K562 (cell line): ENCODE measurements around the gene TMX1. TPM values are rescaled to one million over a fixed set of nuclear protein-coding genes. Genes with fewer than 3 reads are reported as not detected.

ENCODE experiments used
- ATAC-seq: fragments of 200-7000 bp; cut with Tn5 transposase; 3 replicates; pipeline ENCODE4 v1.9.1; 2020; ENCODE audit warnings: moderate library complexity
- BruUV-seq: library from RNA; stranded (reverse); fragments of 400-500 nt; replicated peaks from 2 replicates; lab custom pipeline; 2021; lab: Mats Ljungman, UMichigan
- CTCF ChIA-PET: fragments of 300-600 bp; formaldehyde crosslinking; extraction: SDS; loops from one replicate; lab custom pipeline; 2021; ENCODE audit warnings: low intra/inter-chr PET ratio; lab: Yijun Ruan, JAX
- POLR2A ChIA-PET: fragments of 300-600, 350-650 bp; sonication (Branson Sonifier 250); formaldehyde crosslinking; extraction: SDS; loops from one replicate; lab custom pipeline; 2021; ENCODE audit warnings: antibody characterized with exemption, inconsistent platforms; lab: Yijun Ruan, JAX
- DNase-seq, 4 experiments: peaks; one replicate each; pipeline versions ENCODE4 v3.0.0 to v3.0.0-alpha.2; 2011 to 2018; ENCODE audit warnings: low spot score in 3 of 4, mixed read lengths in 3 of 4; ENCODE audit errors: extremely low read depth in 1 of 4
- FAIRE-seq: peaks from 2 replicates; lab custom pipeline; 2011; peaks lifted over from hg19 to GRCh38; lab: Jason Lieb, UNC
- H2AFZ ChIP-seq: 2 replicates; pipeline ENCODE4 v1.6.0; 2011; ENCODE audit warnings: low read depth, low read length, control low read depth, inconsistent platforms
- H3K27ac ChIP-seq: fragments of 200-600 bp; 3 replicates; pipeline ENCODE4 v1.8.0; 2011; ENCODE audit warnings: low read depth, mild to moderate bottlenecking, control low read depth, inconsistent platforms, low read length, moderate library complexity, mixed read lengths; ENCODE audit errors: extremely low read depth
- H3K27me3 ChIP-seq, 2 experiments: fragments of 300-600 bp in 1 of 2; 2 replicates in 1 of 2; 3 replicates in 1 of 2; pipeline versions ENCODE4 v1.6.0 to v1.8.0; 2011; ENCODE audit warnings: inconsistent platforms in 2 of 2, low read length in 2 of 2, mild to moderate bottlenecking in 1 of 2, mixed read lengths in 1 of 2, moderate library complexity in 1 of 2; ENCODE audit not compliant: control insufficient read depth in 2 of 2, insufficient read depth in 2 of 2
- H3K36me3 ChIP-seq: fragments of 300-600 bp; 3 replicates; pipeline ENCODE4 v1.8.0; 2011; ENCODE audit warnings: mild to moderate bottlenecking, low read length, inconsistent platforms; ENCODE audit not compliant: control insufficient read depth, insufficient read depth
- H3K4me1 ChIP-seq, 2 experiments: fragments of 200-600 bp in 1 of 2; replicated peaks in 1 of 2; 2 replicates in 1 of 2; 3 replicates in 1 of 2; pipeline versions ENCODE4 v1.5.1 to v1.8.0; 2011; ENCODE audit warnings: inconsistent platforms in 2 of 2, low read length in 2 of 2, mild to moderate bottlenecking in 1 of 2, mixed read lengths in 1 of 2, moderate library complexity in 1 of 2; ENCODE audit not compliant: control insufficient read depth in 2 of 2, insufficient read depth in 2 of 2
- H3K4me2 ChIP-seq: 2 replicates; pipeline ENCODE4 v1.6.1; 2011; ENCODE audit warnings: low read length, control low read depth, inconsistent platforms, mixed read lengths; ENCODE audit not compliant: insufficient read depth
- H3K4me3 ChIP-seq: fragments of 200-600 bp; sonication (generic), shearing (Covaris generic); 2 replicates; pipeline ENCODE4 v1.5.1; 2016; ENCODE audit warnings: control low read depth, inconsistent platforms
- H3K79me2 ChIP-seq: fragments of 200-600 bp; 3 replicates; pipeline ENCODE4 v1.8.0; 2011; ENCODE audit warnings: low read length, inconsistent platforms; ENCODE audit not compliant: control insufficient read depth, insufficient read depth
- H3K9ac ChIP-seq, 2 experiments: 2 replicates each; pipeline versions ENCODE4 v1.6.0 to v1.6.1; 2011; ENCODE audit warnings: low read depth in 2 of 2, low read length in 2 of 2, control low read depth in 1 of 2, inconsistent platforms in 1 of 2, mild to moderate bottlenecking in 1 of 2, mixed read lengths in 1 of 2; ENCODE audit not compliant: insufficient read depth in 1 of 2
- H3K9me1 ChIP-seq: one replicate; pipeline ENCODE4 v1.6.0; 2011; ENCODE audit warnings: inconsistent platforms, mild to moderate bottlenecking, low read length, moderate library complexity; ENCODE audit not compliant: control insufficient read depth, insufficient read depth
- H3K9me3 ChIP-seq: replicated peaks from 2 replicates; pipeline ENCODE4 v1.5.1; 2011; ENCODE audit warnings: low read depth, low read length, inconsistent platforms; ENCODE audit not compliant: control insufficient read depth, insufficient read depth
- H4K20me1 ChIP-seq: replicated peaks from 2 replicates; pipeline ENCODE4 v1.6.1; 2011; ENCODE audit warnings: low read length, inconsistent platforms, mixed read lengths; ENCODE audit not compliant: control insufficient read depth, insufficient read depth
- HMG20A ChIP-seq: fragments of 450-650 bp; formaldehyde crosslinking; conservative IDR thresholded peaks from 2 replicates; pipeline ENCODE4 v1.4.0; 2020; ENCODE audit warnings: mild to moderate bottlenecking, mixed read lengths
- HOXB6 ChIP-seq: fragments of 250-450 bp; sonication (Bioruptor Pico); IDR thresholded peaks from 2 replicates; pipeline ENCODE4 v1.5.1; 2022; ENCODE audit warnings: mild to moderate bottlenecking, borderline replicate concordance
- MED1 ChIP-seq: sonication (generic); formaldehyde crosslinking; IDR thresholded peaks from 2 replicates; pipeline ENCODE4 v1.8.1; 2023; ENCODE audit warnings: missing genetic modification reagents, borderline replicate concordance
- NFE2L1 ChIP-seq: fragments of 450-650 bp; IDR thresholded peaks from 2 replicates; pipeline ENCODE4 v1.6.1; 2016; ENCODE audit warnings: missing genetic modification characterization, low read depth, mild to moderate bottlenecking, missing compliant biosample characterization, moderate library complexity, borderline replicate concordance
- NR4A1 ChIP-seq, 2 experiments: fragments of 250-450 bp in 1 of 2; fragments of 450-650 bp in 1 of 2; sonication (Bioruptor Pico) in 1 of 2; IDR thresholded peaks; 2 replicates each; pipeline versions ENCODE4 v1.4.0 to v1.6.1; 2016 to 2020; ENCODE audit warnings: mild to moderate bottlenecking in 2 of 2, missing compliant biosample characterization in 1 of 2, missing genetic modification characterization in 1 of 2, moderate library complexity in 1 of 2
- TCF7 ChIP-seq: sonication (generic); IDR thresholded peaks from 2 replicates; pipeline ENCODE4 v1.6.1; 2016; ENCODE audit warnings: antibody characterized with exemption, borderline replicate concordance
- TEAD1 ChIP-seq, 2 experiments: fragments of 450-650 bp in 1 of 2; sonication (generic) in 1 of 2; formaldehyde crosslinking; IDR thresholded peaks; 2 replicates each; pipeline versions ENCODE4 v1.4.0 to v1.8.0; 2020 to 2022; ENCODE audit warnings: mild to moderate bottlenecking in 2 of 2, missing genetic modification reagents in 1 of 2
- ZKSCAN1 ChIP-seq: fragments of 150-350 bp; IDR thresholded peaks from 2 replicates; pipeline ENCODE4 v1.6.1; 2016; ENCODE audit warnings: low read depth, low read length
- WGBS: fragments of 100-300 bp; shearing (Covaris generic); methylation state at CpG from one replicate; pipeline ENCODE4 v1.1.6; 2016; ENCODE audit warnings: low coverage, mixed read lengths; ENCODE audit not compliant: insufficient coverage; ENCODE audit errors: missing lambda C conversion rate; 5-methylcytosine and 5-hydroxymethylcytosine counted together
- in situ Hi-C: fragments of 300-500 bp; cut with MboI; formaldehyde crosslinking; loops from 4 replicates; pipeline ENCODE4 v1.15.0; 2018; ENCODE audit warnings: inconsistent platforms, mixed read lengths
- intact Hi-C: fragments of 100-400 bp; cut with micrococcal nuclease; formaldehyde crosslinking; loops from 2 replicates; pipeline ENCODE4 v1.14.2; 2022
- polyA plus RNA-seq, 8 experiments: library from polyadenylated mRNA; depleted of rRNA in 4 of 8; stranded (reverse) in 5 of 8; unstranded in 3 of 8; fragments of >200 nt; fragmentation: Nextera tagmentation in 2 of 8; fragmentation: Illumina TruSeq in 1 of 8; extraction: Ambion mirVana in 2 of 8; extraction: Trizol in 1 of 8; gene quantifications; 2 replicates each; pipeline versions ENCODE4 v1.2.1 to v1.2.3, GENCODE V29; 2011 to 2014; ENCODE audit warnings: inconsistent platforms in 1 of 8, missing spikeins in 1 of 8
- total RNA-seq, 7 experiments: library from RNA; depleted of rRNA in 6 of 7; stranded (reverse); fragments of >200 nt in 6 of 7; fragmentation: Illumina TruSeq in 2 of 7; extraction: Trizol in 2 of 7; gene quantifications; 2 replicates each; pipeline versions ENCODE4 v1.2.1 to v1.2.3, GENCODE V29; 2011 to 2021; ENCODE audit warnings: low replicate concordance in 1 of 7
- TF ChIP-seq, protein P1 (sequence below): fragments of 450-650 bp; IDR thresholded peaks from 2 replicates; pipeline ENCODE4 v1.6.1; 2018; ENCODE audit warnings: mild to moderate bottlenecking, low read depth; ENCODE audit not compliant: partially characterized antibody
- TF ChIP-seq, protein P2 (sequence below): fragments of 250-450 bp; sonication (Bioruptor Pico); IDR thresholded peaks from 2 replicates; pipeline ENCODE4 v1.5.0; 2020; ENCODE audit warnings: mild to moderate bottlenecking, borderline replicate concordance
- TF ChIP-seq, protein P3 (sequence below): fragments of 450-650 bp; conservative IDR thresholded peaks from 2 replicates; pipeline ENCODE4 v1.6.1; 2016; ENCODE audit warnings: missing genetic modification characterization, low read depth, mild to moderate bottlenecking, control low read depth, missing compliant biosample characterization

Gene TMX1
- total and polyA plus RNA-seq, 9 of the 15 experiments (the other 6 are each of a cell fraction or from before 2014, with no cell fraction given): 19.5 to 101 (median 34.7) TPM

GRCh38 chr14:51205486-51205885 lies 34.6 kb upstream of the TMX1 start (continued):
- TF ChIP-seq, protein P1, sequence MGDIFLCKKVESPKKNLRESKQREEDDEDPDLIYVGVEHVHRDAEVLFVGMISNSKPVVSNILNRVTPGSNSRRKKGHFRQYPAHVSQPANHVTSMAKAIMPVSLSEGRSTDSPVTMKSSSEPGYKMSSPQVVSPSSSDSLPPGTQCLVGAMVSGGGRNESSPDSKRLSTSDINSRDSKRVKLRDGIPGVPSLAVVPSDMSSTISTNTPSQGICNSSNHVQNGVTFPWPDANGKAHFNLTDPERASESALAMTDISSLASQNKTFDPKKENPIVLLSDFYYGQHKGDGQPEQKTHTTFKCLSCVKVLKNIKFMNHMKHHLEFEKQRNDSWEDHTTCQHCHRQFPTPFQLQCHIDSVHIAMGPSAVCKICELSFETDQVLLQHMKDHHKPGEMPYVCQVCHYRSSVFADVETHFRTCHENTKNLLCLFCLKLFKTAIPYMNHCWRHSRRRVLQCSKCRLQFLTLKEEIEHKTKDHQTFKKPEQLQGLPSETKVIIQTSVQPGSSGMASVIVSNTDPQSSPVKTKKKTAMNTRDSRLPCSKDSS: no peak
- TF ChIP-seq TEAD1 (CRISPR knock-in tag; IDR thresholded peaks at IDR 0.05) (no peak), TCF7 (no peak), HMG20A (no peak), MED1 (no peak), NFE2L1 (tag) (no peak)
- TF ChIP-seq, protein P2, sequence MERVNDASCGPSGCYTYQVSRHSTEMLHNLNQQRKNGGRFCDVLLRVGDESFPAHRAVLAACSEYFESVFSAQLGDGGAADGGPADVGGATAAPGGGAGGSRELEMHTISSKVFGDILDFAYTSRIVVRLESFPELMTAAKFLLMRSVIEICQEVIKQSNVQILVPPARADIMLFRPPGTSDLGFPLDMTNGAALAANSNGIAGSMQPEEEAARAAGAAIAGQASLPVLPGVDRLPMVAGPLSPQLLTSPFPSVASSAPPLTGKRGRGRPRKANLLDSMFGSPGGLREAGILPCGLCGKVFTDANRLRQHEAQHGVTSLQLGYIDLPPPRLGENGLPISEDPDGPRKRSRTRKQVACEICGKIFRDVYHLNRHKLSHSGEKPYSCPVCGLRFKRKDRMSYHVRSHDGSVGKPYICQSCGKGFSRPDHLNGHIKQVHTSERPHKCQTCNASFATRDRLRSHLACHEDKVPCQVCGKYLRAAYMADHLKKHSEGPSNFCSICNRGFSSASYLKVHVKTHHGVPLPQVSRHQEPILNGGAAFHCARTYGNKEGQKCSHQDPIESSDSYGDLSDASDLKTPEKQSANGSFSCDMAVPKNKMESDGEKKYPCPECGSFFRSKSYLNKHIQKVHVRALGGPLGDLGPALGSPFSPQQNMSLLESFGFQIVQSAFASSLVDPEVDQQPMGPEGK (CRISPR knock-in tag): no peak
- TF ChIP-seq, all 486 proteins: peak for 0

DNA sequence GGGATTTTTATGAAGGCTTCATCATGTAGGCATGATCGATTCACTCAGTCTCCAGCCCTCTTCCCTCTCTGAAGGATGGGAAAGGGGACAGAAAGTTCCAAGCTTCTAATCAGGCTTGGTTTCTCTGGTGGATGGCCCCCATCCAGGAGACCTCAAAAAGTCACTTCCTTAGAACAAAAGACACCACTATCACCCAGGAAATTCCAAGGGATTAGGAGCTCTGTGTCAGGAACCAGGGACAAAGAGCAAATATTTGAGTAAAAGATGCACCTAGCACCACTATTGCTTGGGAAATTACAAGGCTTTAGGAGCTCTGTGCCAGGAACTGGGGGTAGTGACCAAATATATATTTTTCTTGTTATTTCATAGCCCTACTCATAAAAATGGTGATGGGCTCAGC lies 33.6 kb upstream of the TMX1 start:
- no peaks in the 10 kb centered on the region for H3K9me3 ChIP-seq
- FAIRE-seq: no peak
- no peak overlapping the region for H3K9ac ChIP-seq
- intact Hi-C loops: no loop called here
- H4K20me1 ChIP-seq: no peaks in the 10 kb centered on the region
- no peak overlapping the region for H3K4me3 ChIP-seq
- no peaks in the 10 kb centered on the region for H3K36me3 ChIP-seq
- TF ChIP-seq HOXB6 (CRISPR knock-in tag) (no peak), ZKSCAN1 (no peak), NR4A1 (CRISPR knock-in tag; IDR thresholded peaks at IDR 0.05) (no peak), NR4A1 (tag; IDR thresholded peaks at IDR 0.05) (no peak)
- TF ChIP-seq, protein P3, sequence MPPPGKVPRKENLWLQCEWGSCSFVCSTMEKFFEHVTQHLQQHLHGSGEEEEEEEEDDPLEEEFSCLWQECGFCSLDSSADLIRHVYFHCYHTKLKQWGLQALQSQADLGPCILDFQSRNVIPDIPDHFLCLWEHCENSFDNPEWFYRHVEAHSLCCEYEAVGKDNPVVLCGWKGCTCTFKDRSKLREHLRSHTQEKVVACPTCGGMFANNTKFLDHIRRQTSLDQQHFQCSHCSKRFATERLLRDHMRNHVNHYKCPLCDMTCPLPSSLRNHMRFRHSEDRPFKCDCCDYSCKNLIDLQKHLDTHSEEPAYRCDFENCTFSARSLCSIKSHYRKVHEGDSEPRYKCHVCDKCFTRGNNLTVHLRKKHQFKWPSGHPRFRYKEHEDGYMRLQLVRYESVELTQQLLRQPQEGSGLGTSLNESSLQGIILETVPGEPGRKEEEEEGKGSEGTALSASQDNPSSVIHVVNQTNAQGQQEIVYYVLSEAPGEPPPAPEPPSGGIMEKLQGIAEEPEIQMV (tag): no peak
- TF ChIP-seq, all 486 proteins: peak for 0
- ChIA-PET POLR2A (interaction anchor here (0.6 kb wide), 1 partner anchor 102 kb away, joined by 3 read pairs; no protein-coding TSS in a partner anchor), CTCF (no interaction called here)
- H3K4me2 ChIP-seq: no peak overlapping the region
- in situ Hi-C loops: no loop called here
- WGBS: 0% methylated on average over 1 of the region's 1 CpG
- no peaks in the 10 kb centered on the region for H3K4me1 ChIP-seq
- H2AFZ ChIP-seq: no peak overlapping the region
- ATAC-seq (no peak), DNase-seq (no peak)
- no peaks in the 10 kb centered on the region for H3K27me3 ChIP-seq
- no peak overlapping the region for H3K27ac ChIP-seq
- no peaks in the 10 kb centered on the region for H3K79me2 ChIP-seq
- H3K9me1 ChIP-seq: no peaks in the 10 kb centered on the region
- BruUV-seq: no TSS peak
